Mesenchymal stem cell (in vitro differentiated cells and primary cell): ENCODE results near the gene GRM1.

Experiments used
- DNase-seq: peaks from one replicate; pipeline ENCODE4 v3.0.0-alpha.2; 2013
- H2AFZ ChIP-seq: one replicate; pipeline ENCODE4 v1.6.1; 2013; ENCODE audit warnings: low read depth, mild to moderate bottlenecking, control low read depth, inconsistent platforms, low read length, moderate library complexity
- H2AK5ac ChIP-seq: 2 replicates; pipeline ENCODE4 v1.6.1; 2013; ENCODE audit warnings: low read length, moderate library complexity, mild to moderate bottlenecking, inconsistent platforms; ENCODE audit not compliant: severe bottlenecking
- H2BK120ac ChIP-seq: one replicate; pipeline ENCODE4 v1.6.1; 2013; ENCODE audit warnings: low read depth, mild to moderate bottlenecking, inconsistent platforms, low read length, moderate library complexity
- H2BK12ac ChIP-seq, 2 experiments: one replicate each; pipeline ENCODE4 v1.6.1; 2013; ENCODE audit warnings: inconsistent platforms in 2 of 2, low read length in 2 of 2, mild to moderate bottlenecking in 2 of 2, moderate library complexity in 2 of 2, control low read depth in 1 of 2
- H2BK15ac ChIP-seq: one replicate; pipeline ENCODE4 v1.6.1; 2013; ENCODE audit warnings: mild to moderate bottlenecking, low read depth, inconsistent platforms; ENCODE audit not compliant: poor library complexity, severe bottlenecking
- H2BK5ac ChIP-seq: 2 replicates; pipeline ENCODE4 v1.6.1; 2013; ENCODE audit warnings: low read depth, mild to moderate bottlenecking, low read length, control low read depth, inconsistent platforms; ENCODE audit not compliant: poor library complexity, severe bottlenecking
- H3K14ac ChIP-seq, 2 experiments: one replicate each; pipeline ENCODE4 v1.6.1; 2013; ENCODE audit warnings: inconsistent platforms in 2 of 2, low read length in 2 of 2, control low read depth in 1 of 2, mild to moderate bottlenecking in 1 of 2, moderate library complexity in 1 of 2
- H3K18ac ChIP-seq, 2 experiments: one replicate each; pipeline ENCODE4 v1.6.1; 2013; ENCODE audit warnings: inconsistent platforms in 2 of 2, low read length in 2 of 2, control low read depth in 1 of 2, low read depth in 1 of 2, mild to moderate bottlenecking in 1 of 2
- H3K23ac ChIP-seq, 2 experiments: one replicate each; pipeline ENCODE4 v1.6.1; 2013; ENCODE audit warnings: inconsistent platforms in 2 of 2, low read length in 2 of 2, mild to moderate bottlenecking in 2 of 2, moderate library complexity in 2 of 2, control low read depth in 1 of 2
- H3K27ac ChIP-seq: 2 replicates; pipeline ENCODE4 v1.5.1; 2013; ENCODE audit warnings: mild to moderate bottlenecking, moderate library complexity, low read length, control low read depth, inconsistent platforms; ENCODE audit not compliant: poor library complexity, severe bottlenecking
- H3K27me3 ChIP-seq, 2 experiments: 2 replicates each; pipeline versions ENCODE4 v1.6.1 to v1.7.0; 2013; ENCODE audit warnings: low read length in 2 of 2, mild to moderate bottlenecking in 2 of 2, moderate library complexity in 2 of 2, control low read depth in 1 of 2, inconsistent platforms in 1 of 2; ENCODE audit not compliant: control insufficient read depth in 1 of 2, insufficient read depth in 1 of 2
- H3K36me3 ChIP-seq, 2 experiments: 2 replicates each; pipeline versions ENCODE4 v1.6.1 to v1.7.0; 2013; ENCODE audit warnings: low read length in 2 of 2, control low read depth in 1 of 2, inconsistent platforms in 1 of 2, low read depth in 1 of 2, mild to moderate bottlenecking in 1 of 2; ENCODE audit not compliant: insufficient read depth in 2 of 2, control insufficient read depth in 1 of 2
- H3K4ac ChIP-seq, 2 experiments: one replicate each; pipeline ENCODE4 v1.6.1; 2013; ENCODE audit warnings: inconsistent platforms in 2 of 2, low read length in 2 of 2, mild to moderate bottlenecking in 2 of 2, moderate library complexity in 2 of 2, control low read depth in 1 of 2, low read depth in 1 of 2
- H3K4me1 ChIP-seq: 2 replicates; pipeline ENCODE4 v1.6.1; 2013; ENCODE audit warnings: low read depth, low read length, control low read depth; ENCODE audit not compliant: control insufficient read depth, insufficient read depth
- H3K4me2 ChIP-seq: 2 replicates; pipeline ENCODE4 v1.6.1; 2013; ENCODE audit warnings: low read length, mild to moderate bottlenecking, inconsistent platforms; ENCODE audit not compliant: poor library complexity, severe bottlenecking
- H3K4me3 ChIP-seq, 2 experiments: 2 replicates each; pipeline versions ENCODE4 v1.5.1 to v1.7.0; 2013; ENCODE audit warnings: low read length in 2 of 2, mild to moderate bottlenecking in 2 of 2, control low read depth in 1 of 2, low read depth in 1 of 2; ENCODE audit not compliant: insufficient read depth in 1 of 2
- H3K79me1 ChIP-seq: replicated peaks from 2 replicates; pipeline ENCODE4 v1.6.1; 2013; ENCODE audit warnings: mild to moderate bottlenecking, control low read depth, low read length, inconsistent platforms; ENCODE audit not compliant: poor library complexity, severe bottlenecking
- H3K9ac ChIP-seq: 2 replicates; pipeline ENCODE4 v1.7.0; 2013; ENCODE audit warnings: mild to moderate bottlenecking, low read length, moderate library complexity
- H3K9me3 ChIP-seq: 2 replicates; pipeline ENCODE4 v1.7.0; 2013; ENCODE audit warnings: mild to moderate bottlenecking, low read length; ENCODE audit not compliant: control insufficient read depth
- H4K8ac ChIP-seq: one replicate; pipeline ENCODE4 v1.6.1; 2013; ENCODE audit warnings: inconsistent platforms, mild to moderate bottlenecking, low read length, moderate library complexity
- H4K91ac ChIP-seq: one replicate; pipeline ENCODE4 v1.6.1; 2013; ENCODE audit warnings: mild to moderate bottlenecking, low read length, inconsistent platforms
- WGBS: methylation state at CpG from one replicate; pipeline ENCODE4 v1.1.7; 2013; ENCODE audit warnings: mixed read lengths; 5-methylcytosine and 5-hydroxymethylcytosine counted together

GRM1 gene

DNA sequence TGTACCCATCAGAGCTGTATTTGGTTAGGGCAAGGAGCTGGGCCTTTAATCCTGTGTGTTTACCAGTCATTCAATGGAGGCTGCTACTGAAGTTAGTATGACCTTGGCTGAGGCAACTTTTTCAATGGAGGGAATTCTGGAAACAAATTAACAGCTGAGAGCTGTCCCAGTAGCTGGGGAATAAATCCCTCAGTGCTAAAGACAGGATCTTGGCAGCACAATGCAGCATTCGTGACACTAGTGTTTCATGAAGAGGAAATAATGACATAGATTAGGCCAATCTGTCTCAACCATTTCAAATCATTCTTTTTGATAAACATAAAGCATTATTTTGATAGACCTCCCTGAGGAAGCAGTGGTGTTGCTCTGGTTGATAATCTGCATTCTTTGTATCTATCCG lies 42.9 kb downstream of the GRM1 start:
- Histone ChIP-seq H2BK15ac (no peak overlapping the region), H2AFZ (no peak overlapping the region), H4K8ac (no peak overlapping the region), H2BK120ac (no peak overlapping the region), H3K9me3 (no peaks in the 10 kb centered on the region), H3K18ac (no peak overlapping the region), H3K23ac (no peak overlapping the region), H2BK5ac (no peak overlapping the region), H4K91ac (no peak overlapping the region), H3K27me3 (no peaks in the 10 kb centered on the region), H3K4me3 (no peak overlapping the region), H2AK5ac (no peak overlapping the region), H3K27ac (no peak overlapping the region), H3K36me3 (no peaks in the 10 kb centered on the region), H2BK12ac (no peak overlapping the region), H3K79me1 (no peaks in the 10 kb centered on the region), H3K4ac (no peak overlapping the region), H3K9ac (no peak overlapping the region), H3K4me2 (no peak overlapping the region), H3K14ac (no peak overlapping the region), H3K4me1 (no peaks in the 10 kb centered on the region)
- no peak for DNase-seq
- 92% methylated on average over 1 of the region's 2 CpGs for WGBS

DNA sequence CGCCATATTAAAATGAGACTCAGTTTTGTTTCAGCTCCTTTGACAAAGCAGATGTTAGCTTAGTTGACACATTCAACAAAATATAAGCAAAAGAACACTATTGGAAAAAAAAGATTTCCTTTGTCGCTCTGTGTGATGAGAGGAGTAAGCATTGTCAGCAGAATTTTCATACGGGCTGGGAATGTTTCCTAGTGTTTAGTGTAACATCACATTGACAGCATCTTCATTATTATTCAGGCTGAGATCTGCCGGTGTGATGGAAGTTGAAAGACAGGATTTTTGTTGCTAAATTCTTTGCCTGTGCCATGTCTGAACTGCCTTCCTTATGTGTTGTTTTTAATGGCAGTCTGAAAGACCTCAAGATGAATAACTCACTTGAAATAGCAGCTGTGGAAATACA lies 49.1 kb downstream of the GRM1 start:
- Histone ChIP-seq H2AK5ac (no peak overlapping the region), H3K27me3 (no peaks in the 10 kb centered on the region), H2BK120ac (no peak overlapping the region), H3K18ac (no peak overlapping the region), H3K4me3 (no peak overlapping the region), H3K14ac (no peak overlapping the region), H2AFZ (no peak overlapping the region), H3K4me2 (no peak overlapping the region), H3K4ac (no peak overlapping the region), H2BK15ac (no peak overlapping the region), H3K79me1 (no peaks in the 10 kb centered on the region), H3K9me3 (no peaks in the 10 kb centered on the region), H3K9ac (no peak overlapping the region), H3K23ac (no peak overlapping the region), H3K27ac (no peak overlapping the region), H3K36me3 (no peaks in the 10 kb centered on the region), H3K4me1 (no peaks in the 10 kb centered on the region), H2BK5ac (no peak overlapping the region), H2BK12ac (no peak overlapping the region), H4K8ac (no peak overlapping the region), H4K91ac (no peak overlapping the region)
- 80% methylated on average over 3 of the region's 4 CpGs for WGBS
- DNase-seq, result no peak

DNA sequence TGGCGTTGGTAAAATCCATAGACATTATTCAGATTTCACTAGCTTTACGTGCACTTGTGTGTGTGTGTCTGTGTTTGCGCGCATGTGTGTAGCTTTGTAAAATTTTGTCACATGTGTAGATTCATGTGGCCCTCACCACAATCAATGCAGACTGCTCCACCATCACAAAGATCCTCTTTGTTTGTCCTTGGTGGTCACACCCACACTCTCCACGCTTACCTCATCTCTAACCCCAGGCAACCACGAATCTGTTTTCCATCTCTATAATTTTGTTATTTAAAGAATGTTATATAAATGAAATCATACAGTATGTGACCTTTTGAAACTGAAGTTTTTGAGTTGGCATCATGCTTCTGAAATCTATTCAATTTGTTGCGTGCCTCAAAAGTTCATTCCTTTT lies 58.5 kb downstream of the GRM1 start:
- H3K9me3 ChIP-seq, result no peaks in the 10 kb centered on the region
- no peak overlapping the region for H3K18ac ChIP-seq
- WGBS, result 89% methylated on average over 4 of the region's 7 CpGs
- no peaks in the 10 kb centered on the region for H3K27me3 ChIP-seq
- no peaks in the 10 kb centered on the region for H3K79me1 ChIP-seq
- no peak overlapping the region for H2BK5ac ChIP-seq
- no peak overlapping the region for H2BK12ac ChIP-seq
- no peak overlapping the region for H2AFZ ChIP-seq
- no peak overlapping the region for H3K4ac ChIP-seq
- H4K91ac ChIP-seq, result no peak overlapping the region
- no peak overlapping the region for H2BK120ac ChIP-seq
- H4K8ac ChIP-seq, result no peak overlapping the region
- no peak overlapping the region for H3K14ac ChIP-seq
- DNase-seq, result no peak
- H2BK15ac ChIP-seq, result no peak overlapping the region
- no peak overlapping the region for H3K9ac ChIP-seq
- no peaks in the 10 kb centered on the region for H3K4me1 ChIP-seq
- H3K27ac ChIP-seq, result no peak overlapping the region
- H3K36me3 ChIP-seq, result no peaks in the 10 kb centered on the region
- H3K4me2 ChIP-seq, result no peak overlapping the region
- H3K4me3 ChIP-seq, result no peak overlapping the region
- no peak overlapping the region for H2AK5ac ChIP-seq
- H3K23ac ChIP-seq, result no peak overlapping the region

DNA sequence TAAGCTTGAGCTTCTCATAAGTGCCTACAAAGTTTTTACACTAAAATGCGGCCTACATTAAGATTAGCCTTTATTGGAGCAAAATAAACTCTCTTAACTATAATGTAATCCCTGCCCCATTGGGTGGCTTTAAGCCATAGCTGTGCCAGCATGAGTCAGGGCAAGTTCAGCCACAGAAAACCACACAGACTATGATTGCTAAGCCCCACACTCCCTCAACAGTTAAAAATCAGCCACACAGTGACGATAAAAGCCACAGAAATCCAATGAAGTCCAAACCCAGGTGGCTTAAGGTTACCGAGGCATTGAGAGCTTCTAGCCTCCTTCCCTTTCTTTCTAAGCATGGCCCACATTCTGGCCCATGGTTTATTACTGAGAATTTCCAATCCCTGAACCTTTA lies 61.6 kb downstream of the GRM1 start:
- no peak overlapping the region for H2BK5ac ChIP-seq

More for the DNA sequence above, 61.6 kb downstream of the GRM1 start:
- Histone ChIP-seq H3K36me3 (no peaks in the 10 kb centered on the region), H4K8ac (no peak overlapping the region), H3K27ac (no peak overlapping the region), H4K91ac (no peak overlapping the region), H2AK5ac (no peak overlapping the region), H3K4me3 (no peak overlapping the region), H3K9me3 (no peaks in the 10 kb centered on the region), H2BK15ac (no peak overlapping the region), H3K23ac (no peak overlapping the region), H3K14ac (no peak overlapping the region), H3K4me2 (no peak overlapping the region), H2AFZ (no peak overlapping the region), H3K79me1 (no peaks in the 10 kb centered on the region), H3K4ac (no peak overlapping the region), H2BK12ac (no peak overlapping the region), H3K9ac (no peak overlapping the region), H3K27me3 (no peaks in the 10 kb centered on the region), H3K18ac (no peak overlapping the region), H3K4me1 (no peaks in the 10 kb centered on the region), H2BK120ac (no peak overlapping the region)
- no peak for DNase-seq
- WGBS, result 73% methylated on average over 3 of the region's 3 CpGs
